Activated gamma-delta T cell (primary cell): ENCODE results near the gene CDHR1.
"Not testable (repeated sequence)": the region's sequence is repeated elsewhere in the genome, so short reads cannot be mapped to it uniquely, and the experiment has no call there.

Experiments
- DNase-seq: peaks from one replicate; lab custom pipeline; 2025; lab: John Stamatoyannopoulos, UW

CDHR1 gene

GRCh38 chr10:84173501-84173929 lies 20.8 kb upstream of the CDHR1 start, which contains the start of gene GPR15LG:
TSS of gene GPR15LG (plus strand) at chr10:84173801. CDS start at chr10:84173852, 51 bp downstream.
- DNase-seq = no peak

GRCh38 chr10:84175436-84175835 lies 18.9 kb upstream of the CDHR1 start:
- DNase-seq = no peak

DNA sequence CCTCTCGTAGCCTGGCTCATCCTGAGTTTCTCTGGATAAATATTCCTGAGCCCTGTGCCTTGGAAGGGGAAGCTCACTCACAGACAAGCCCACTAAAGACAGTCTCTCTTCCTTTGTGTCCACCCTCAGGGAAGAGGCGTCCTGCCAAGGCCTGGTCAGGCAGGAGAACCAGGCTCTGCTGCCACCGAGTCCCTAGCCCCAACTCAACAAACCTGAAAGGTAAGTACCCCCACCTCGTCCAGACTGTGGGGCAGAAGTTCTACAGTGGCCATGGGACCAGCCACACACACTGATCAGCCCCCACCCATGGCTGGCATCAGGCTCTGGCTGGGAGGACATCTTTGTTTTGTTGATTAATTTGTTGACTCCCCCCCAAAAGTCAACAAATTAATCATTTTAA lies 18.0 kb upstream of the CDHR1 start:
- no peak for DNase-seq

DNA sequence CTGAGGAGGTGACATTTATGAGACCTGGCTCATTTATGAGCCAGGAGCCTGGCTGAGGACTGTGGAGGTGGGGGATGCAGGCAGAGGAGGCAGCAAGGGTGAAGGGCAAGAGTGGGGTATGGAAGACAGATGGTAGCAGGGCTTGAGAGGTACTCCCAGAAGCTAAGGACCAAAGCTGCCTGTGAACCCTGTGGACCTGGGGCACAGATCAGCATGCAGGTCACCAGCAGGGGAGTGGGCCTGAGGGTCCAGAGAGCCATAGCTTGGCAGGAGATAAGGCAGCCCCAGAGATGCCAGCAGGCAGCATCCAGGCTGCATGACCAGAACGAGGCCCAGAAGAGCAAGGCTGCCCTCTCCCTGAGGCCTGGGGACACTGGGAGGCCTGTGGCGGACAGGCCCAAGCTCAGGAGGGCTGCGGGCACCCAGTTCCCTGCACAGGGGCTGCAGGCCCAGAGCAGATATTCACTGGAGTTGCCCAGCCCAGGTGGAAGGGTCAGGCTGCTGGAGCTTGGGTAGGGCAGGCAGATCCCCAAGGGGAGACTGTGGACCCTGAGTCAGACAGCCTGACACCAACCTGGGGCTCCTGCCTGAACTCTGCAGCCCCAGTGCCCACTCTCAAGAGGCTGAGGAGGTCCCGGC lies 17.4 kb upstream of the CDHR1 start:
- DNase-seq = no peak

DNA sequence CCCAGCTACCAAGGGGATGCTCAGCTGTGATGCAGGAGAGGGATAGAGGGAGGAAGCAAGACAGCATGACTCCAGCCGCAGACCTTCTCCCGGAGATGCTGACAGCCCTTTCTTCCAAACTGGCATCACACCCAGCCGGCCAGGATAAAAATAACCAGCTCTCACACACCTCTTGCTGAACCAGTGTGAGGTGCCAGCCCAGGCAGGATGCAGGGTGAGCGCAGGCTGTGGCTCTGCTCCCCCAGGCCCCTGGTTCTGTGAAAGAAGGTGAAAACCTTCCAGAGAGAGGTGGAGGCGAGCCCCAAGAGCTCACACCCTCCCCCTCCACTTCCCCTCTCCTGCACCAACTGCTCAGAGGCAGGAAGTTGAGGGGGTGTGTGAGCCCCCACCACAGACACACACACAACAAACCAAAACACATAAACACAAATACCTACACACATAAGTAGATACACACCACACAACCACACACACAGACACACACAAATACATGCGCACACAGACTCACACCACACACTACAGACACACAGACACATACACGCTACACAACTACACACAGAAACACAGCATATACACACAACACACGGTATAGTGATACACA lies 16.7 kb upstream of the CDHR1 start:
- peak; percentile 43 for DNase-seq

DNA sequence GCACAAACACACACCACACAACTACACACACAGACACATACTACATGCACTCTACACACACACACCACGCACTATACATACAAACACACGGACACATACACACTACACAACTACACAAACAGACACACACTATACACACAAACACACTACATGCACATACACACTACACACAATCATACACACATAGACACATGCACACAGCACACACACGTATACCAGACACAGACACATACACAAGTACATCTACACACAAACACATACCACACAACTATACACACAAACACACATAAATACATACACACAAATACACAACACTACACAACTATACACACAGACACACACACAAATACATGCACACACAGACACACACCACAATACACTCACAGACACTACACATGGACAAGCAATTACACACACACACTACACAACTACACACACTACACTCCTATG lies 16.2 kb upstream of the CDHR1 start:
- no peak for DNase-seq

DNA sequence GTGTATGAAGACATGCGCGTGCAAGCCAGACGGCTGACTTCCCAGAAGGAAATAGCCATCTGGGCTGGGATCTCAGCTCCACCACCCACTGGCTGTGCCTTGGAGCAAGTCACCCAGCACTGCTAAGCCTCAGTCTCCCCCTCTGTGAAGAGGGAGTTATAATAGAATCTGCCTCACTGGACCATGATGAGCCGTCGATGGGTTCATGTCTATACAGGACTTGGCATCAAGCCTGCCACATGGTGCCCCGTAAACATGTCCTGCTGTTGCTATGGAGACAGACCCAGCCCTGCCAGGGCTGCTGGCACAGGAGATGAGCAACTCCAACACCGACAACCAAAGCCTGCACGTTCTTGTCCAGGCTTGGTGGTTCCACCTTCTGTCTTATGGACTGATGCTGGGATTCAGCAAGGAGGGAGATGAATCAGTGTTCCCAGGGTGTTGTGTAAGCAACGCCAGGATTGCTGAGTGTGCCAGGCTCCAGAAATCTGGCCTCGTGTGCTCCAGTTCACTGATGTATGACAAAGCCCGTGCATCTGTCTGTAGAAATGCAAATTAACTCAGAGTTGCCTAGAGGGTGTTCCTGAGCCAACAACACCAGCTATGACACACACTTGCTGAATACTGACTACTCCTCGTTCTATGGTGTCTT lies 15.2 kb upstream of the CDHR1 start:
- DNase-seq = no peak

DNA sequence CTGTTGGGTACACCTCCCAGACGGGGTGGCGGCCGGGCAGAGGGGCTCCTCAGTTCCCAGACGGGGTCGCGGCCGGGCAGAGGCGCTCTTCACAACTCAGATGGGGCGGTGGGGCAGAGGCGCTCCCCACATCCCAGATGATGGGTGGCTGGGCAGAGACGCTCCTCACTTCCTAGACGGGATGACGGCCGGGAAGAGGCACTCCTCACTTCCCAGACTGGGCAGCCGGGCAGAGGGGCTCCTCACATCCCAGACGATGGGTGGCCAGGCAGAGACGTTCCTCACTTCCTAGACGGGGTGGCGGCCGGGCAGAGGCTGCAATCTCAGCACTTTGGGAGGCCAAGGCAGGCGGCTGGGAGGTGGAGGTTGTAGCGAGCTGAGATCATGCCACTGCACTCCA lies 14.0 kb upstream of the CDHR1 start:
- DNase-seq = not testable (repeated sequence)

DNA sequence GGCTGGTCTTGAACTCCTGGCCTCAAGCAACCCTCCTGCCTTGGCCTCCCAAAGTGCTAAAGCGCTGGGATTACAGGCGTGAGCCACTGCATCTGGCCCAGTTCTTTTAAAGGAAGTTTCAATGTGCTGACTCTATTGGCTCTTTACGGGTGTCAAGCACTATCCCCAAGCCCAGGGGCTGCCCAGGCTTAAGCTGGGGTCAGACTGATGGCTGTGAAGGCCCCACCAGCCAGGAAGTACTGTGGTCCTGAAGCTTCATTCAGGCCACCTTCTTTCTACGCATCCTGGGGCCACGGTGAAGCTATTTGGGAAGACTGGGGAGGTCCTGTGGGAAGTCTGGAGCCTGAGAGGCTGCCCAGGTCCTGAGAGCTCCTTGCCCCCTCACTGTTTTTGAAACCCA lies 12.7 kb upstream of the CDHR1 start:
- DNase-seq = no peak

DNA sequence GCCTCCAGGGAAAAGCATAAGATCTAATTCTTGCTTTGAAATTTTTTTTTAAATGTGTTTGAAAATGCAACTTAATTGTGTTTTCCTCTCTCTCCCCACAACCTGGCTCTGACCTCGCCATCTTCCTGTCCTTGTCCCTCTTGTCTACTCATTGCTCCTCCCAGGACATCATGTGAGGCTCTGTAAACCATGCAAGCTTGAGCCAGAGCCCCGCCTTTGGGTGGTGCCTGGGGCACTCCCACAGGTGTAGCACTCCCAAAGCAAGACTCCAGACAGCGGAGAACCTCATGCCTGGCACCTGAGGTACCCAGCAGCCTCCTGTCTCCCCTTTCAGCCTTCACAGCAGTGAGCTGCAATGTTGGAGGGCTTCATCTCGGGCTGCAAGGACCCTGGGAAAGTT lies 9.8 kb upstream of the CDHR1 start:
- no peak for DNase-seq

- DNase-seq = no peak
These were observed 8.7 kb upstream of the CDHR1 start for GRCh38 chr10:84185526-84186175.

DNA sequence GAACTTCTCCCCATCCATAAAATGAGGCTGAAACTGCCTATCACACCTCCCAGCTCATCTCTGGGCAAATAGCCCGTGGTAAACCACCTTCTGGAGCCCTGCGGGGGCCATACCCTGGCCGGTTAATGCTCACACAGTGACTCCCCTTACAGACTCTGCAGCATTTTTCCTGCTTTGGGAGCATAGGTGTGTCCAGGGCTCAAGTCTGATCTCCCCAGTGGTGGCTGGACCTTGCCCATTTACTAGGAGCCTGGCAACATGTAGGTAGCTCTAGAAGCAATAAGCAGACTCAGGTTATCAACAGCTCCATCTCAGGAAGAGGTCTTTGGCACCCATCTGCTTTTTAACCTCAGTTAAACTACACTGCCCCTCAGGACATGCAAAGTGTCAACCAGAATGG lies 5.5 kb upstream of the CDHR1 start:
- DNase-seq = no peak

DNA sequence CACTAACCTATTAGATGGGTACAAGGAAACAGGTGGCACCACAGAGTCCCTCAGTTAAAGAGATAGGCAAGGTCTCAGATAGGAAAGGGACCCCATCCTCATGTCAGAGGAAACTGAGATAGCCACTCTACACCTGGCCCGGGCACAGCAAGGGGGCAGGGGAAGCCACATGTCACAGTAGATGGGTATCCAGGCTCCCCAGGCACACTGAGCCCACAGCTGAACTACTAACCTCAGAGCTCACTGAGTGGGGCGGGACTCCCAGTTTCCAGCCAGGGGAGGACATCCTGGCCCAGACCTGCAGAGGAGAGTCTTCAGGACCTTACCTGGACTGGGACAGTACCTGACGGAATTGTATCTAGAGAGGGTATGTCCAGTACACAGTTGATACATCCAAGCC lies 3.7 kb upstream of the CDHR1 start:
- no peak for DNase-seq

- no peak for DNase-seq
These were observed 3.2 kb upstream of the CDHR1 start for GRCh38 chr10:84191106-84191505.

DNA sequence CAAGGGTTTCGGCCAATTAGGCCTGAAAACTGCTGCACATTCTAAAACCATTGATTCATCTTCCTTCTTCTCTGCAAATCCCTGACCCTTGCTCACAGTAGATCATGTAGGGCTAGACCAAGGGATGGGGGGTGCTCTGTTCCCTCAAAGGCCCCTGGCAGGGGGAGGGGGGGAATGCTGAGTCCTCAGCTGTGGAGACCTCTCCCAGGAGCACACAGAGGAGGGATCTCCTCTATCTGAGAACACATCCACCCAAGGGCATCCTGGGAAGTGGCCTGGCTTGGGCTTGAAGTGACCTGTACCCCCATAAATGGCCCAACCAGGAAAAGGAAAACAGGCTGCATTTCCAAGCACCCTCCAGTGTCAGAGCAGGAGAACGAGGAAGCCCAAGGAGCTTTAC lies 1.0 kb upstream of the CDHR1 start:
- no peak for DNase-seq

GRCh38 chr10:84193846-84194423 lies 402 bp upstream of the CDHR1 start:
- DNase-seq = no peak

DNA sequence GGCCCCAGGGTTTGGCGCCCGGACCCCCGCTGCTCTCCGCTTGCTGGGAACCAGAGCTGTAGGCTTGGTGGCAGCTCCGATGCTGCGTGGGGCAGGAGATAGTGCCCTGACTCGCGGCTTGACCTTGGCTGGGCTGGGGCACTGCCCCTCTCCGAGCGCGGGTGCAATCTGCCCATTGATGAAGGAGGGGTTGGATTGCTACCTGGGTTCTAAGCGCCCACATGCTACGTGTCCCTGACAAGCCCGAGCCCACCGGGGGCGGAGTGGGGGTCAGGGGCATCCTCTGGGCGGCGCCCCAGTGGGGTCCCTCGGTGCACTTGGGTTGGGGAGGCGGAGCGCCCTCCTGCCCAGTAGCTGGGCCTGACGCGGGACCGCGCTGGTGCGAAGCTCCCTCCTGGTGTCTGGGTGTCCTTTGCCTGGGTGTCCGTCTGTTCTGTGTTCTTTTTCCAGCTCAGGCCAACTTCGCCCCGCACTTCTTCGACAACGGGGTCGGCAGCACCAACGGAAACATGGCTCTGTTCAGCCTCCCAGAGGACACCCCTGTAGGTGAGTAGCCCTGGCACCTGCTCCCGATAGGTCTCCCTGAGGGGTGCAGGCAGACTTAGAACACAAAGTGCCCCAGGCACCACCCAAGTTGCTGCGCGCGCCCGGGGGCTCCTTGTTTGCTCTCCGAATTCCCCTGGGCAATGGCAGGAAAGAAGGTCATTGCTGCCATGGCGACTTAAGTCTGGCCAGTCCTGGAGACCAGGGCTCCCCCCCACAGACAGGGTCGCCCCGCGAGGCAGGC lies 900 bp downstream of the CDHR1 start:
- no peak for DNase-seq

- DNase-seq = no peak
These were observed 1.7 kb downstream of the CDHR1 start for GRCh38 chr10:84196083-84196482.

GRCh38 chr10:84196941-84197340 lies 2.6 kb downstream of the CDHR1 start:
- no peak for DNase-seq

- no peak for DNase-seq
These were observed 3.3 kb downstream of the CDHR1 start for GRCh38 chr10:84197643-84198042.

DNA sequence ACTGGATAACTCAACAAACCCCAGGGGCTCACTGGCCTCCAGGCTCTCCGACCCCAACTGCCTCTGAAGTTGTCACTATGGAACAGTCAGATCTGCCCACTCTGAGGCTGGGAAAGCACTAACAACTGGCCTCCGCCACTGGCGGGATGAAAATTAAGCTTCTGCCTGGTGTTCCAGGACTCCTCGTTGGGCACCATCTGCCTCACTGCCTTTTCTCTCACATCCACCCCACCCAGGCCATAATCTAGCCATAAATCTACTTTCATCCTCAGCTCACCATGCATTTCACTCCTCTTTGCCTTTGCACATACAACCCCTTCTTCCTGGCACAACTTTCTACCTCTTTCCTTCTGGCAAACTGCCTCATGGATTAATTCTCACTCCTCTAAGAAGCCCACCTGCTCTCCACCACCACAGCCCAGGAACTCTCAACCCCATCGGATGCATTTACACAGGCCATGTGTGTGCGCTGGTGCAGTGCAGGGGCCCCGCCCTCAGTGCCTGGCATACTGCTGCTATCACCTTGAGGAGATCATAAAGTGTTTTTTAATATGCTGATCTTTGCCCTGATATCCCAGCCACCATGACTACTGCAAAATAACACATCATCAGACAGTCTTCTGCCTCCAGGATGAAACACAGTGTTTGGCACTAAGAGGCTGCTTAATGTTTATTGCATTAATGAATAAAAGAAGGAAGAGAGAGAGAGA lies 4.0 kb downstream of the CDHR1 start:
- no peak for DNase-seq
